Lower leg skin (tissue), 4 donors: ENCODE results near the gene CNEP1R1. TPM values are rescaled to one million over a fixed set of nuclear protein-coding genes. Genes with fewer than 3 reads are reported as not detected.

Experiments used
- DNase-seq, 2 donors: peaks; one replicate each; pipeline ENCODE4 v3.0.0-alpha.2; 2019; ENCODE audit warnings: low spot score in 2 of 2
- H3K4me3 ChIP-seq: fragments of 200-600 bp; sonication (generic); 2 replicates; pipeline ENCODE4 v1.5.1; 2017; ENCODE audit warnings: mild to moderate bottlenecking, low read depth; ENCODE audit not compliant: poor library complexity, severe bottlenecking
- CTCF ChIP-seq, 3 donors: fragments of 450-650 bp; IDR thresholded peaks; one replicate each; pipeline ENCODE4 v1.5.1; 2016; ENCODE audit warnings: antibody characterized with exemption in 3 of 3, mild to moderate bottlenecking in 3 of 3, moderate library complexity in 2 of 3
- POLR2A ChIP-seq, 2 donors: fragments of 450-650 bp; IDR thresholded peaks; one replicate each; pipeline ENCODE4 v1.6.1; 2016 to 2017; ENCODE audit warnings: antibody characterized with exemption in 2 of 2, mild to moderate bottlenecking in 1 of 2, moderate library complexity in 1 of 2
- WGBS, 2 donors: methylation state at CpG; one replicate each; pipeline ENCODE4 v1.1.5; 2018; 5-methylcytosine and 5-hydroxymethylcytosine counted together
- intact Hi-C: fragments of 100-400 bp; cut with DNase I; formaldehyde crosslinking; loops from one replicate; pipeline ENCODE4 v1.15.0; 2023; ENCODE audit warnings: low total_unique reads
- total RNA-seq, 4 donors: library from RNA; depleted of rRNA; stranded (reverse); fragments of >200 nt; gene quantifications; one replicate each; pipeline ENCODE4 v1.1.0, GENCODE V29; 2016

Gene CNEP1R1
- total RNA-seq, 4 donors from 2014 or later: 10.3 to 18.9 (median 17.5) TPM

- DNase-seq: no peak
- H3K4me3 ChIP-seq: no peak overlapping the region
- intact Hi-C loops: loop anchor here (1.0 kb wide), 1 partner anchor 12 kb away; no protein-coding TSS in a partner anchor
- 97 to 98% methylated on average over 1 of the region's 1 CpG for WGBS, 2 donors
- TF ChIP-seq CTCF (IDR thresholded peaks at IDR 0.05): no peak
- TF ChIP-seq POLR2A (IDR thresholded peaks at IDR 0.05): no peak
Observed at GRCh38 chr16:50069060-50069459, 44.0 kb downstream of the CNEP1R1 start.

- DNase-seq: no peak
- intact Hi-C loops: no loop called here
- WGBS, 2 donors: 74 to 78% methylated on average over 2 of the region's 2 CpGs
- no peak overlapping the region for H3K4me3 ChIP-seq
- TF ChIP-seq CTCF (IDR thresholded peaks at IDR 0.05): no peak
- no peak for TF ChIP-seq POLR2A (IDR thresholded peaks at IDR 0.05)
Observed at GRCh38 chr16:50071075-50071671, 46.1 kb downstream of the CNEP1R1 start.

GRCh38 chr16:50072730-50073129, 47.7 kb downstream of the CNEP1R1 start:
- intact Hi-C loops: no loop called here

GRCh38 chr16:50079397-50080140, 54.5 kb downstream of the CNEP1R1 start:
- TF ChIP-seq POLR2A (IDR thresholded peaks at IDR 0.05) (no peak), CTCF (IDR thresholded peaks at IDR 0.05) (no peak)
- intact Hi-C loops: no loop called here
- 72 to 81% methylated on average over 9 of the region's 9 CpGs for WGBS, 2 donors
- peak in 1 of 2 donors; percentile 21 for DNase-seq
- no peak overlapping the region for H3K4me3 ChIP-seq

More at GRCh38 chr16:50072730-50073129, 47.7 kb downstream of the CNEP1R1 start:
- no peak for DNase-seq
- no peak overlapping the region for H3K4me3 ChIP-seq
- TF ChIP-seq POLR2A (IDR thresholded peaks at IDR 0.05): no peak
- no peak for TF ChIP-seq CTCF (IDR thresholded peaks at IDR 0.05)
- 92 to 95% methylated on average over 5 of the region's 5 CpGs for WGBS, 2 donors

GRCh38 chr16:50081428-50082018, 56.5 kb downstream of the CNEP1R1 start:
- intact Hi-C loops: no loop called here
- H3K4me3 ChIP-seq: no peak overlapping the region
- WGBS, 2 donors: 82 to 87% methylated on average over 7 of the region's 7 CpGs
- peak in 1 of 2 donors; percentile 46 for DNase-seq
- TF ChIP-seq CTCF (IDR thresholded peaks at IDR 0.05): no peak
- no peak for TF ChIP-seq POLR2A (IDR thresholded peaks at IDR 0.05)
